ENCODE measurements around the gene RBM20.
"Not testable (repeated sequence)": the region's sequence is repeated elsewhere in the genome, so short reads cannot be mapped to it uniquely, and the experiment has no call there.

Gene RBM20

GRCh38 chr10:110852255-110852896 lies 208.2 kb downstream of the RBM20 start:
- no peak for DNase-seq (ENCODE audit: low read depth in 2 of 2)

- no peak for DNase-seq (ENCODE audit: low read depth in 2 of 2)
These were observed 208.8 kb downstream of the RBM20 start for GRCh38 chr10:110852947-110853346.

GRCh38 chr10:110853921-110854605 lies 209.9 kb downstream of the RBM20 start:
- no peak for DNase-seq (ENCODE audit: low read depth in 2 of 2)

DNA sequence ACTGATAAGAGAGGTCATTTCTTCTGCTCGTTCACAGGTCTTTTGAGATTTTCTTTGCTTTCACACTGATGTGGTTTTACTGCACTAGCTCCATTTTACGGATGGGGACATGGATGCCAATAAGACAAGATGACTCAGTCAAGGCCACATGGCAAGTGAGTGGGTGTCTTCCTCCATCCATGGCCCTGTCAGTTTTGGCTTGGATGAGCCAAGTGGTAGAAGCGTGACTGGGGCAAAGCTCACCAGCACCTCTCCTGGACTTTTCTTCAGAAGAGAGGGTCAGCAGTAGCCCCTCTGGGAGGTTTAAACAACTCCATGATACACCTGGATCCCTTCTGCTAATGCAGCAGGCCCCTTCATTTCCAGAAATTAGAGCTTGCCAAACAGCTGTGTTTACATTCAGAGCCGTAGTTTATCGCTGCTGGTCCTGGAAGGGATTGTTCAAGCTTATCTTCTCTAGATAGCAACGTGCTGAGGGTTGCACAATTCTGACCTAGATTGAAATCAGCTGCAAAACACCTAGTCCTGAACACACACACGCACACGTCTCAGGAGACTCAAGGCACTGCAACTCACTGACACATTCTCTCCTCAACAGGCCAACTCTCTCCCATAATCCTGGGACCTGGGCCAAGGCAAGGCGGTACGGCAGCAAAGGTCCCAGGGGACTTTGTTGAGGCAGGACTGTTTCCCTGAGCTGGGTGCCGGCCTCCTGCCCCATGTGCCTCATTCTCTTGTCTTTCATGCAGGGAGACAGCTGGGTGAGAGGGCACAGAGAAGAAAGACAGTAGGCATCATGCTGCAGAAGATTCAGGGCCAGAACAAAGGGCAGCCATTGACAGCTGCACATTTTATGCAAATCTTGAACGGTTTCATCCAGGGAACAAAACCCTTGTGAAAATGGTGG lies 213.4 kb downstream of the RBM20 start:
- no peak for DNase-seq (ENCODE audit: low read depth in 2 of 2)

DNA sequence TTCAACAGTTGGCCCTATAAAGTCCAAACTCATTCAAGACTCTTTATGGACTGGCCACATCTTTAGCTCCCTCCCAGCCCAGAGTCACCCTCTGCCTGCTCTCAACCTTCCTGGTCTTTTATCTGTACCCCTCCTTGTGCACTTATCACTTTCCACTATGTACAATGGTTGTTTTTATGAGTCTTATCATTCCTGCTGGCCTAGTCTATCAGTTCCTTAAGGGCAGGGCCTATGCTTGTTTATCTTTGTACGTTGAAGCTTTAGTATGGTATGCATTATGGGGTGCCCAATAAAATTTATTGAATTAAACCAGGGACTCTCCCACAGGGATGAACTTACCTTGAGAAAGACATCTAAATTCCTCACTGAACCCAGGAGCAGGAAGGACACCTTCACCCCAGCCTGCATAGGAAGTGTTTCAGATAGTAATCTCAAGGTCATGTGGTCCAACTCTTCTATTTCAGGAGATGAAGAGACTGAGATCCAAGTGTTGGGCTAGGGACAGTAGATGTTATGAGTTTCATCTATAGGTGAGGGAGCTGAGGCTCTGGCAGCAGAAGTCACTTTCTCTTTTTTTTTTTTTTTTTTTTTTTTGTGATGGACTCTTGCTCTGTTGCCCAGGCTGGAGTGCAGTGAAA lies 214.3 kb downstream of the RBM20 start:
- DNase-seq (ENCODE audit: low read depth in 2 of 2) = no peak

DNA sequence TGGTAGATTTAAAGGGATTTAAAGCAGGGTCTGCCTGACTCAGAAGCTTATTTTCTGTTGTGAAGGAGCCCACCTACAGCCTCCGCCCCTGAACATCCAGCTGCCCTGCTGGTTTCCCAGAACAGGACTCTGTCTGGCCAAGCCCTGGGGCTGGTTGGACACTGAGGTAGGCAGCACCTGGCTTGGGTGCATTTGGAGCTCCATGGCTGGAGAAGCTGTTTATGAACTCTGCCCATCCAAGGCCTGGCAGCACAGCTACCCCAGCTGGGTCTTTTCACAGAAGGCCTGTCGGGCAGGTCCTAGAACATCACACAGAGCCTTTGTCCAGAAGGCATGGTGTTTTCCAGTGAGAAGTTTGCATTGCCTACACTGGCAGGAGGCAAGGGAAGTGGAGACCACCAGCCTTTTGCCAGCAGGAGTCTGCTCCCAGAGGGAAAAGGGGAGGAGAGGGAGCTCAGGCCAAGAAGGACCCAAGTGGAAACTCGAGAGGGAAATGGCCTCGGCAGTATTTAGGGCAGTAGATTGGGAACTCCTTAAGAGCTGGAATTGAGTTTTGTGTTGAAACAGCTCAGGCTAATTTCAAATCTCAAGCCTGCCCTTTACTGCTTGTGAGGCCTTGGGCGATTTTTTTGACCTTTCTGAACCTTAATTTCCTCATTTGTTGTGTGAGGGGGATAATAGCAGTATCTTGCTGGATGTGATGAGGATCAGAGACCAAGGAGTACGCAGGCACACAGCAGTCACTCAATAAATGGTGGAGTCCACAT lies 215.3 kb downstream of the RBM20 start:
- DNase-seq (ENCODE audit: low read depth in 2 of 2) = no peak

DNA sequence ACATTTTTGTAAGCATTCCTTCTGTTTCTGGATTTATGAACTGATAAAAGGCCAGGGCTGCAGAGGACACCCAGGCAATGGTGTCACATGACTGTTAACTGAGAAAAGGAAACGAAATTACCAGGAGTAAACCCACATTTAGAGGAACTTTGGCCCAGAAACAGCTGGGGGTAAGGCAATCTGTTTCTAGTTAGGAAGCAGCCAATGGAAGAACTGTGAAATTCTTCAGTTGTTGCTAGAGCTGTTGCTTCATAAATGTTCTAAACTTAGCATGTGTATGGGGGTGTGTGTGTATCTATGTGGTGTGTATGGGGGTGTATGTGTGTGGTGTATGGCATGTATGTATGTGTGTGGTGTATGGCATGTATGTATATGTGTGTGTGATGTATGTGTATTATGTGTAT lies 215.8 kb downstream of the RBM20 start:
- DNase-seq (ENCODE audit: low read depth in 2 of 2) = no peak

DNA sequence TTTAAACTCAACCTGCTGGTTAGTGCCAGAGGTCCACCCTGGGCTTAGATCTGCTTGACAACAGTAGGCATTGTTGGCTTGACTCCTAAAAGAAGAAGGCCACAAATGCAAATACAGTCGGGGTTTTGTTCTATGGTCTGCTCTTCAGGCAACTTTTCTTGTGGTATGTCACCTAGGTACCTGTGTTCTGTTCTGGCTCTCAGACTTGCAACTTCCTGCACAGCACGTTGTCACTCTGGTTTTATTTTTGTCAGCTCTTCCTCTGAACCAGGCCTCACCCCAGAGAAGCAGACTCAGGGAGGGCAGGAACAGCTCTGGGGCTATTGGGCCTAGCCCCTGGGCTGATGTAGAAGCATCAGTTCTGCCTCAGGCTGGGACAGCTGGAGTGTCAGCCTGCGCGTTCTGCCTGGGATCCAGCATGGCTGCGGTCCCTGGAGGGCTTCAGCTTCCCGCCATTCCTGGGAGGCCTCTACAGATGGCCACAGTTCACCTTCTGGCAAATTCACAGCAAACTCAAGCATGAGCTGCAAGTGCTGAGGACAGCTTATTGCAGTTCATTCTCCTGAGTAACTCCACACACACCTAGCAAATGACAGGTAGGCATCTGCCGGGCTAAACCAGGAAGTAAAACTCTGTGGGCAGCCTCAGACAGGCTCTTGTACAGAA lies 216.6 kb downstream of the RBM20 start:
- no peak for DNase-seq (ENCODE audit: low read depth in 2 of 2)

- DNase-seq (ENCODE audit: low read depth in 2 of 2) = no peak
These were observed 217.3 kb downstream of the RBM20 start for GRCh38 chr10:110861476-110861875.

DNA sequence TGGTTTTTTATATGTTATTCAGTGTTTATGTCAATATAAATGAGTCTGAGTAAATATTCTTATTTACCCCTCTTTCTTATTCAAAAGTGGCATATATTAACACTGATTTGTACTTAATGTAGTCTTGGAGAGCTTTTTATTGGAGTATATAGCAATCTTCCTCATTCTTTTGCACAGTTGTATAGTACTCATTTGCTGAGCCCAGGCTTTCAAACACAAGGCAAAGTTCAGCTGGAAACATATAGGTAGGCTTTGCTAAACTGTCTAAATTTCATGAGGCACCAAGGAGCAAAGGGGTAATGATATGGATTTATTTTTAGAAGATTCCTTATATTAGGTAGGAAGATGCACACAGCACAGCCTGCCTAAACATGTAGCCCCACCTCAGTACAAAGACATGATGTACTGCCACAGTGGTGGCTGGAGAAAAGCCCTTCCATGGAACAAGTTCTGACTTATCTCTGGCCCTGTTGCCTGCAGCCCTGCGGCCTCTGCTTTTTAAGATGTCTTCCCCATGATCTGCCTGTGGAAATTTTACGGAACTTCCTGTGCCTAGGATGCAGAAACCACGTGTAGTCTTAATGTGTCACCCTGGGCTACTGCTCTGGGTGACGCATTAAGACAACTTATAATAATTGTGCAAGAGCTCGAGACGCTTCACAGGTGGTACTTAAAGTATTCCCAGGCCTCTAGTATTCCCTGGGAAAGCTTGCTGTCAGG lies 218.0 kb downstream of the RBM20 start:
- DNase-seq (ENCODE audit: low read depth in 2 of 2) = no peak

GRCh38 chr10:110862961-110863360 lies 218.8 kb downstream of the RBM20 start:
- no peak for DNase-seq (ENCODE audit: low read depth in 2 of 2)

DNA sequence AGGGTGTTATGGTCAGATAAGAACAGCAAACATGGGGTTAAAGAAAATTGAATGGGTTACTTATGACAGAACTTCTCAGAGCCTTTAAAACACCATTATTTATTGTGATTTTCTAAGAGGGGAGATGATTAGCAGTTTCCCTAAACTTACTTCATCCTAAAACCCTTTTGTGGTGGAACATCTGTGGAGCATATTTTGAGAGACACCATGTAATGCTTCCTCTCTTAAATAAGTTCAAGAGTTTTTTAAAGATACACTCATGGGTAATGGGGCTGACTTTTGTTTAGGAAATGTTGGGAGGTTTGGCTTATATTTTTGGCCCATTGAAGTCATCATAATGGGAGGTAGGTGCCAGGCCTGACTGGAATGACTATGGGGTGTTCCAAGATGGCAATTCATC lies 219.2 kb downstream of the RBM20 start:
- no peak for DNase-seq (ENCODE audit: low read depth in 2 of 2)

GRCh38 chr10:110863956-110864355 lies 219.8 kb downstream of the RBM20 start:
- DNase-seq (ENCODE audit: low read depth in 2 of 2) = no peak

DNA sequence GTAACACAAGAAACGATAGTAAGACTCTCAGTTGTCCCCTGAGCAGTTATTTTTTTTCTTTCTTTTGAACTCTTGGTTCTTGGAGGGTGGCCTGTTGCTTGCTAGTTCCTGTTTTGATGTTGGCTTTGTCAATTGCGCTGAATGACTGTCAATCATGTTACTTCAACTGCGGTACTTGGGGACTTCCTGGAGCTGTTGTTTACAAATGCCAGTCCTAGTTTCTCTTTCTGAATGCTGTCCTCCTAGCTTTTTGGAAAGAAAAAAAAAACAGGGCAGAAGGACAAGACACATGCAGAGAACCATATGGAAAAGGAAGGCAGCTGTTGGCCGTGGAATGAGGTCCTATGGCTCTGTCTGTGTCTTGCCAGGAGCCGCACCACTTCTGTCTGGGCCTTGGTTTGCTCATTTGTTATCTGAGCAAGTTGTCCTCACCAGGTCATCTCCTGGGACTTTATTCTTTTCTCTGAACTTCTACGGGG lies 220.6 kb downstream of the RBM20 start:
- DNase-seq (ENCODE audit: low read depth in 2 of 2) = peak in 1 of 2 donors; percentile 43

- no peak for DNase-seq (ENCODE audit: low read depth in 2 of 2)
These were observed 221.2 kb downstream of the RBM20 start for GRCh38 chr10:110865186-110865808.

DNA sequence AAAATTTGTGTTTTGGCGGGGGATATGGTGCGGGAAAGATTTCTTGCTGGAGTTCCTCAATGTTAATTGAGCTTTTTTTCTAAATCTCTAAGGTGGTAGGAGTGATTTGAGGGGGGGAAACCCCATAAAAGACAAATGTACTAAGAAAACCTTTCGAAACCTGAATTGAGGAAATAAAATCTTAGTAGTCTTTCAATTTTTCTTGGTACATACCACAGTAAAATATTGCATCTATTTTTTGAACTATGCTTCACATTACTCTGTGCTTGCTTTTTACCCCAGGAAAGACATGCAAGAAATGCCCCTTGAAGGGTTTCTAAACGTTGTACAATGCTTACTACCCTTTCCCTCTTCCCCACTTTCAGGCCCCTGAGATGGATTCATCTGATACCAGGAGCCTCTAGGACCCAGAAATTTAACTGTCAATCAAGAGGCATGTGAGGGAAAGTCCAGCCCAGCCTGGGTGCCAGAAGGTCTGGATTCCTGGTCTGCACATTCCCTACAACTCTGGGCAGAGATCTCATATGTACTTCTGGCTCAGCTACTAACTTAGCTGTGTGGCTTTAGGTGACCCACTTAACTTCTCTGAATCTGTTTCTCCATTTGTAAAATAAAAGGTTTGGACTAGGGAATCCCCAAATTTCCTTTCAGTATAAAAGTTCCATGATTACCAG lies 221.8 kb downstream of the RBM20 start:
- no peak for DNase-seq (ENCODE audit: low read depth in 2 of 2)

- not testable (repeated sequence) for DNase-seq (ENCODE audit: low read depth in 2 of 2)
These were observed 223.1 kb downstream of the RBM20 start for GRCh38 chr10:110867011-110867806.

DNA sequence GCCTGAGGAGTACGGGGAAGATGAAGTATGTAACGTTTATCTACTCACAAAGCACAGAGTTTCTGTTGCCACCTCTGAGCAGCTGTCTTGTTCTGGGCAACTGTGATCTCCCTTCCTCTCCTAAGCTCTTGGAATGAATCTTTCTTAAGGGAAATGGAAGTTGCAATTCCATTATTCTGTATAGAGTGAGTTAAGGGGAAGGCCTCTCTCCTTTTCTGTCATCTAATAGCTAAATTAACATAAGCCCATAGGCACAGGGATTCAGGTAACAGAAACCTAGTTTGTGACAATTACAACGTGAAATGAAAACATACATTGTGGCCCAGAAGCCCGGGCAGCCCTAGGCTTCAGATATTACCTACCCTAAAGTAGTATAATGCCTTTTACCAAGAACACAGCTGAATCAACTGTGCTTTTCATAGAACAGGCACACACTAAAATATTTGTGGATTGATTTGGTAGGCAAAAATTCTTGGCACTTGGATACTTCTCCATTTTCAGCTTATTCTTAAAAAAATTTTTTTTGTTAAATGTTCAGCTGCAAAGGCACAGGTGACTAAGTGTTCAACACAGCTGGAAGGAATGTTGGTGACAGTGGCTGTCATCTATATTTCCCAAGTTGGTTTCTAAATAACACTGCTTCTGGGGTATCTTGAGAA lies 223.8 kb downstream of the RBM20 start:
- no peak for DNase-seq (ENCODE audit: low read depth in 2 of 2)
